Mammary epithelial cell (primary cell): ENCODE data around the gene PNMA1.

Experiments used
- EZH2 ChIP-seq: IDR thresholded peaks from 2 replicates; pipeline ENCODE4 v1.6.1; 2012; ENCODE audit warnings: low read length, inconsistent platforms, borderline replicate concordance
- TF ChIP-seq, protein P1 (sequence below), 2 donors: IDR thresholded peaks in 1 of 2; conservative IDR thresholded peaks in 1 of 2; 2 replicates each; pipeline ENCODE4 v1.5.1; 2011 to 2012; ENCODE audit warnings: inconsistent platforms in 2 of 2, low read length in 2 of 2, mild to moderate bottlenecking in 2 of 2, control low read depth in 1 of 2, low read depth in 1 of 2; ENCODE audit not compliant: insufficient read depth in 1 of 2; ENCODE audit errors: extremely low read depth in 1 of 2

DNA sequence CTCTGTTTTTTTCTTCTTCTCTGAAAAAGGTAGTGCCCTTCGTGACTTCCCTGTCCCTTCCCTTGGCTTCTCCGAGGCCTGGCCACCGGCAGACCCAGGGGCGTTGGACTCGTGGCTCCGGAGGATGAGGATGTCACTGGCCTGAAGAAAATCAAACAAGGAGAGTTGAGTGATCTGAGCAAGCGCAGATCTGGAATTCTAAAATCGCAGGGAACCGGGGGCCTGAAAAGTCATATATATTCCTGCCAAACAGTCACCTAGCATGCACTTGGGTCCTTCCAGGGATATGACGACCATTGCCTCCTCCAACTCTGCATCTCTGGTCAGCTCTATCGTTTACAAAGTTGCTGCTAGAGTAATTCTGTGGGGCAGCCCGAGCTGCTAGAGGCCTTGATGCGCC lies 5.2 kb upstream of the PNMA1 start:
- TF ChIP-seq, protein P1, sequence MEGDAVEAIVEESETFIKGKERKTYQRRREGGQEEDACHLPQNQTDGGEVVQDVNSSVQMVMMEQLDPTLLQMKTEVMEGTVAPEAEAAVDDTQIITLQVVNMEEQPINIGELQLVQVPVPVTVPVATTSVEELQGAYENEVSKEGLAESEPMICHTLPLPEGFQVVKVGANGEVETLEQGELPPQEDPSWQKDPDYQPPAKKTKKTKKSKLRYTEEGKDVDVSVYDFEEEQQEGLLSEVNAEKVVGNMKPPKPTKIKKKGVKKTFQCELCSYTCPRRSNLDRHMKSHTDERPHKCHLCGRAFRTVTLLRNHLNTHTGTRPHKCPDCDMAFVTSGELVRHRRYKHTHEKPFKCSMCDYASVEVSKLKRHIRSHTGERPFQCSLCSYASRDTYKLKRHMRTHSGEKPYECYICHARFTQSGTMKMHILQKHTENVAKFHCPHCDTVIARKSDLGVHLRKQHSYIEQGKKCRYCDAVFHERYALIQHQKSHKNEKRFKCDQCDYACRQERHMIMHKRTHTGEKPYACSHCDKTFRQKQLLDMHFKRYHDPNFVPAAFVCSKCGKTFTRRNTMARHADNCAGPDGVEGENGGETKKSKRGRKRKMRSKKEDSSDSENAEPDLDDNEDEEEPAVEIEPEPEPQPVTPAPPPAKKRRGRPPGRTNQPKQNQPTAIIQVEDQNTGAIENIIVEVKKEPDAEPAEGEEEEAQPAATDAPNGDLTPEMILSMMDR (conservative IDR thresholded peaks at IDR 0.05 in 1 of 2, IDR thresholded peaks at IDR 0.05 in 1 of 2; ENCODE audit: extremely low read depth in 1 of 2, insufficient read depth in 1 of 2, low read depth in 1 of 2, low read length in 2 of 2): no peak
- no peak for TF ChIP-seq EZH2
